Breast epithelium (tissue), 4 donors: ENCODE measurements around the gene NFATC4. TPM values are rescaled to one million over a fixed set of nuclear protein-coding genes. Genes with fewer than 3 reads are reported as not detected.

Experiments
- DNase-seq, 2 donors: peaks; one replicate each; pipeline ENCODE4 v3.0.0-alpha.2; 2019; ENCODE audit warnings: low spot score in 2 of 2
- H3K27ac ChIP-seq, 2 donors: fragments of 200-600 bp; sonication (generic) in 1 of 2; one replicate each; pipeline ENCODE4 v1.5.1; 2016 to 2019; ENCODE audit warnings: mild to moderate bottlenecking in 1 of 2
- H3K27me3 ChIP-seq, 2 donors: fragments of 200-600 bp; sonication (generic) in 1 of 2; one replicate each; pipeline versions ENCODE4 v1.5.1 to v1.6.0; 2017 to 2019; ENCODE audit warnings: control low read depth in 1 of 2, mild to moderate bottlenecking in 1 of 2
- H3K36me3 ChIP-seq: fragments of 200-600 bp; one replicate; pipeline ENCODE4 v1.5.1; 2019
- H3K4me1 ChIP-seq, 2 donors: fragments of 200-600 bp; sonication (generic); one replicate each; pipeline ENCODE4 v1.5.1; 2016 to 2019; ENCODE audit warnings: control low read depth in 1 of 2
- H3K4me3 ChIP-seq, 3 donors: fragments of 200-600 bp; sonication (generic); 1 replicate in 2 of 3; 2 replicates in 1 of 3; pipeline ENCODE4 v1.5.1; 2016 to 2019; ENCODE audit warnings: mild to moderate bottlenecking in 3 of 3, moderate library complexity in 2 of 3
- H3K9me3 ChIP-seq, 2 donors: fragments of 200-600 bp; sonication (generic) in 1 of 2; one replicate each; pipeline ENCODE4 v1.5.1; 2016 to 2019; ENCODE audit warnings: control low read depth in 1 of 2
- POLR2A ChIP-seq: fragments of 450-650 bp; IDR thresholded peaks from one replicate; pipeline ENCODE4 v1.6.1; 2016; ENCODE audit warnings: antibody characterized with exemption, mild to moderate bottlenecking, moderate library complexity
- POLR2AphosphoS5 ChIP-seq, 3 donors: sonication (generic); formaldehyde crosslinking; IDR thresholded peaks; one replicate each; pipeline ENCODE4 v1.6.1; 2017; ENCODE audit warnings: antibody characterized with exemption in 3 of 3
- intact Hi-C: fragments of 100-400 bp; cut with DNase I; formaldehyde crosslinking; loops from one replicate; pipeline ENCODE4 v1.15.1; 2023; ENCODE audit warnings: low total_unique reads
- total RNA-seq, 3 donors: library from RNA; depleted of rRNA; stranded (reverse); fragments of >200 nt; gene quantifications; one replicate each; pipeline ENCODE4 v1.1.0, GENCODE V29; 2016
- TF ChIP-seq, protein P1 (sequence below), 3 donors: fragments of 450-650 bp; IDR thresholded peaks; one replicate each; pipeline ENCODE4 v1.5.1; 2016 to 2017; ENCODE audit warnings: antibody characterized with exemption in 3 of 3, mild to moderate bottlenecking in 3 of 3, moderate library complexity in 3 of 3

Gene NFATC4
- total RNA-seq, 3 donors from 2014 or later = 28.6 to 67.2 (median 32.8) TPM

DNA sequence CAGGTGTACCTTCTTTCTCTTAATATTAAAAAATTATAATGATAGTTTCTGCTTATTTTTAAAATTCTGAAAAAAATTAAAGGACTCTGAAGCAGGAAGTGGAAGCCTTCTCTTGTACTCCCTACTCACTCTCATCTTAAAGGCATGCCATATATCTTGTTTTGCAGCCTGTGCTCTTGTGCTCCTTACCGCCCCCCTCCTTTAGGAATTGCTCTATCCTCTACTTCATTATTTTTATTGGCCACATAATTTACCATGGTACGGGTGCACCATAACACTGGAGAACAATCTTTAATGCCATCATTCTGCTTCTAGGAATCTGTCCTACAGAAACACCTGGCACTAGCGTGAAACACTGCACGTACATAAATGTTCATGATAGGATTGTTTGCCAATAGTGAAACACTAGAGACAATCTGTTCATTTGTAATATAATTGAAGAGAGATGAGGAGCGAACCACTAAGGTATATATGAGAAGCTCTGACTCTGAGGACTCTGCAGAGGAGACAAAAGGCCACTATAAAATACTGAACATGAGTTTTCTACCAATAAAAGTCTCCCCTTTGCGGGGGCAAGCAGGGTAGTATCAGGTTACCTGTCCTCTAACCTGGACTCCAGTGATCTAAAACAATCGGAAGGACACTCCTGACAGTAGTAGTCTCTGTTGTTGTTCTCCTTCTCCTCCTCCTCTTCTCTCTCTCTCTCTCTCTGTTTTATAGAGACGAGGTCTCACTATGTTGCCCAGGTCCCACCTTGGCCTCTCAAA, 24.5 kb downstream of the NFATC4 start:
- DNase-seq = no peak
- Histone ChIP-seq H3K36me3 (no peaks in the 10 kb centered on the region), H3K9me3 (no peaks in the 10 kb centered on the region), H3K27ac (no peak overlapping the region), H3K27me3 (no peaks in the 10 kb centered on the region), H3K4me1 (no peaks in the 10 kb centered on the region), H3K4me3 (no peak overlapping the region)
- intact Hi-C loops = no loop called here
- TF ChIP-seq POLR2A (no peak), POLR2AphosphoS5 (IDR thresholded peaks at IDR 0.05) (no peak)
- TF ChIP-seq, protein P1, sequence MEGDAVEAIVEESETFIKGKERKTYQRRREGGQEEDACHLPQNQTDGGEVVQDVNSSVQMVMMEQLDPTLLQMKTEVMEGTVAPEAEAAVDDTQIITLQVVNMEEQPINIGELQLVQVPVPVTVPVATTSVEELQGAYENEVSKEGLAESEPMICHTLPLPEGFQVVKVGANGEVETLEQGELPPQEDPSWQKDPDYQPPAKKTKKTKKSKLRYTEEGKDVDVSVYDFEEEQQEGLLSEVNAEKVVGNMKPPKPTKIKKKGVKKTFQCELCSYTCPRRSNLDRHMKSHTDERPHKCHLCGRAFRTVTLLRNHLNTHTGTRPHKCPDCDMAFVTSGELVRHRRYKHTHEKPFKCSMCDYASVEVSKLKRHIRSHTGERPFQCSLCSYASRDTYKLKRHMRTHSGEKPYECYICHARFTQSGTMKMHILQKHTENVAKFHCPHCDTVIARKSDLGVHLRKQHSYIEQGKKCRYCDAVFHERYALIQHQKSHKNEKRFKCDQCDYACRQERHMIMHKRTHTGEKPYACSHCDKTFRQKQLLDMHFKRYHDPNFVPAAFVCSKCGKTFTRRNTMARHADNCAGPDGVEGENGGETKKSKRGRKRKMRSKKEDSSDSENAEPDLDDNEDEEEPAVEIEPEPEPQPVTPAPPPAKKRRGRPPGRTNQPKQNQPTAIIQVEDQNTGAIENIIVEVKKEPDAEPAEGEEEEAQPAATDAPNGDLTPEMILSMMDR (IDR thresholded peaks at IDR 0.05) = no peak

DNA sequence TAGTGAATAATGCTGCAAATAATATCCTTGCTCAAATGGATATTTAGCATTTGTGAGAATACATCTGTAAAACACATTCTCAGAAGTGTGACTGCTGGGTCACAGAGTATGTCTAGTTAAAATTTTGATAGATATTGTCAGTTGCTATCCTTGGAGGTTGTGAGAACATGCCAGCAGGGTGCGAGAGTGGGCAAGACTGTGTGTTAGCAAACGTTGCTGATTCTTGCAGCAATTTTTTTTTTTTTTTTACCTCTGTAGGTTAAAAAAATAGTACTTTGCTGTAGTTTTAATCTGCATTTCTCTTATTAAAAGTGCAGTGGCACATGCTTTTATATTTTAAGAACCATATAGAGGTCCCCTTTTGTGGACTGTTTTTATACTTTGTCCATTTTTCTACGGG, 26.3 kb downstream of the NFATC4 start:
- DNase-seq = no peak
- Histone ChIP-seq H3K27me3 (no peaks in the 10 kb centered on the region), H3K9me3 (no peaks in the 10 kb centered on the region), H3K36me3 (no peaks in the 10 kb centered on the region), H3K4me1 (peaks cover 0 to 3% of the 10 kb centered on the region in 2 donors), H3K4me3 (no peak overlapping the region), H3K27ac (no peak overlapping the region)
- TF ChIP-seq POLR2AphosphoS5 (IDR thresholded peaks at IDR 0.05) (no peak), POLR2A (no peak)
- TF ChIP-seq, protein P1 (IDR thresholded peaks at IDR 0.05) = no peak
- intact Hi-C loops = no loop called here

DNA sequence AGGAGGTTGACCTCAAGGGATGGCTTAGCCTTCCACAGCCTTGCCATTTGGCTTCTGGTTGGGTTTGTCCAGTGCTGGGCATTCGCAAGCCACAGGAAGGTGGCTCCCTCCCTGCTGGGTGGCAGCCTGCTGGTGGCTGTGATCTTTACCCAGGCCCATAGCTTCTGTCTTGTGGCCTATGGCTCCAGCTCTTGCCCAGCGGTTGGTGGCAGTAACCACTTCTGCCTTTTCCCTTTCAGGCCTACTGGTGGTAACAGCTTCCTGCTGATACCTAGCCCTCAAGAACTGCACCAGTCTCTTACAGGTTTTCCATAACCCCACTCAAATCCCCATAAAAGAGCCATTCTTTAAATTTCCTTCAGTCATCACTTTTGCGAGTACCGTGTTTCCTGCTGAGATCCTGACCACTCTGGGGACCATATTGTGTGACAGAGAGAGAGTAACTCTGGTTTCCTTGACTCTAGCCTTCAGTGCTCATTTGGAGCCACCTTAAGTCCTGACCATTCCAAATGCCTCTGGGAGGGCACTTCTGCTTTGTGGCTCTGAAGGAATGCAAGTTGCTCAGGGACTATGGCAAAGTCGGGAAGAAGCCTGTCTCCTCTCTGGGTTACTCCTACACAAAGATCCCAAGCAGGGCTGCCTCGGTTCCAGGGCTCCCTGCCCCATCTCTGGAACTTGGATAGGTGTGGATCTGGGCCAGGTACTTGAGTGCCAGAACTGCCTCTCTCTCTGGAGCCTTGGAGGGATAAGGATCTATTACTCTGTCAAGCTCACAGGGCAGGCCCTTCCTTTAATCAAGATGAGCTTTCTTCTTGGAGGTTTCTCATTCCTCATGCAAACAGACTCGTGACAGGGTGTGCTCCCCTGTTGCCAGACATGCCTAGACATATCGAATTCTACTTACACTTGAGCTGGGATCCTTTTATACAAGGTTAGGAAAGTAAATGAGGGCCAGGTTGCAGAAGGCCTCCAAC, 27.9 kb downstream of the NFATC4 start:
- Histone ChIP-seq H3K27ac (peak overlapping the region; percentile 52 to 69), H3K36me3 (no peaks in the 10 kb centered on the region), H3K9me3 (no peaks in the 10 kb centered on the region), H3K4me1 (peaks cover 3 to 5% of the 10 kb centered on the region in 2 donors), H3K27me3 (no peaks in the 10 kb centered on the region), H3K4me3 (no peak overlapping the region)
- TF ChIP-seq POLR2AphosphoS5 (IDR thresholded peaks at IDR 0.05) (no peak), POLR2A (no peak)
- TF ChIP-seq, protein P1 (IDR thresholded peaks at IDR 0.05) = no peak
- intact Hi-C loops = loop anchor here (5.0 kb wide), 1 partner anchor 49 kb away; no protein-coding TSS in a partner anchor
- DNase-seq = no peak

DNA sequence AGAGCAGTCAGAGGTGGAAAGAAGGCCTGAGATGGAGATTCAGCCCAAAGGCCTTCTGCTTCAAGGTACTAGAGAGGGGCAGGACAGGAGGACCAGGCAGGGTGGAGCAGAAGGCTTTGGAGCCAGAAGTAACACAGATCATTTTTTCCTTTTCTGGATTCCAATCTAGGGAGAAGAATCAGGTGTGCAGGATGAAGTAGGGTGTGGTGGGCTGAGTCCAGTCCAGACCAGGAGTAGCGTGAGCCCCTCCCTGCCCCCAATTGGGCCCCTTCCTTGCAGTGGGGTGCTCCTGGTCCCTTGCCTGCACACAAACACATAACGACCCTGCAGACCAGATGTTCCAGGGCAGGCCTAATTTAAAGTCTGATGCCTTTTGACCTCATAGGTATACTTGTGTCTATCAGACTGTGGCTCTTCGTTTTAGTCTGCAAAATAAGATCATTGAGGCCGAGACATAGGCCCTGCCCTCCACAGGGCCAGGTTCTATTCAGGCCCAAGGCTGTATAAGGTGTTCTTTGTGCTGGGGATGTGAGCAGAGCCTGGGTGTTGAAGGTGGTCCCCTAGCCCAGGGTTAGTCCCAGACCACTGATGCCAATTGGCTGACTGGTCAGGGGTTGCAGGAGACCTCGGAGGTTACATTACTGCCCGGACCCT, 29.8 kb downstream of the NFATC4 start:
- H3K9me3 ChIP-seq = no peaks in the 10 kb centered on the region
- intact Hi-C loops = loop anchor here (5.0 kb wide), 1 partner anchor 50 kb away; no protein-coding TSS in a partner anchor
- no peak for DNase-seq
- peak overlapping the region; percentile 69 to 91 for H3K27ac ChIP-seq
- H3K4me3 ChIP-seq = peak overlapping the region in 1 of 3 donors; percentile 95
- TF ChIP-seq, protein P1 (IDR thresholded peaks at IDR 0.05) = no peak
- TF ChIP-seq POLR2A = no peak
- TF ChIP-seq POLR2AphosphoS5 (IDR thresholded peaks at IDR 0.05) = no peak
- H3K36me3 ChIP-seq = no peaks in the 10 kb centered on the region
- H3K4me1 ChIP-seq = peaks cover 3 to 11% of the 10 kb centered on the region in 2 donors
- H3K27me3 ChIP-seq = no peaks in the 10 kb centered on the region
